IPS-15b (cell line): Measurements from ENCODE around the gene CEP170B.
"Not testable (repeated sequence)": the region's sequence is repeated elsewhere in the genome, so short reads cannot be mapped to it uniquely, and the experiment has no call there.

Source experiments
- H3K27me3 ChIP-seq: one replicate; pipeline ENCODE4 v1.6.1; 2013; ENCODE audit warnings: low read length; ENCODE audit not compliant: control insufficient read depth, insufficient read depth
- H3K36me3 ChIP-seq: one replicate; pipeline ENCODE4 v1.6.1; 2013; ENCODE audit warnings: low read length; ENCODE audit not compliant: control insufficient read depth, insufficient read depth
- H3K4me1 ChIP-seq: one replicate; pipeline ENCODE4 v1.6.1; 2013; ENCODE audit warnings: mild to moderate bottlenecking, low read length; ENCODE audit not compliant: control insufficient read depth, insufficient read depth
- H3K4me3 ChIP-seq: one replicate; pipeline ENCODE4 v1.5.1; 2013; ENCODE audit warnings: low read depth, low read length
- H3K9ac ChIP-seq: one replicate; pipeline ENCODE4 v1.6.1; 2013; ENCODE audit warnings: low read depth, mild to moderate bottlenecking, low read length
- H3K9me3 ChIP-seq: one replicate; pipeline ENCODE4 v1.6.1; 2013; ENCODE audit warnings: mild to moderate bottlenecking, low read length; ENCODE audit not compliant: control insufficient read depth, insufficient read depth

Gene CEP170B

GRCh38 chr14:104939666-104940410 lies 74.8 kb downstream of the CEP170B start:
- no peaks in the 10 kb centered on the region for H3K4me1 ChIP-seq
- no peak overlapping the region for H3K9ac ChIP-seq
- no peak overlapping the region for H3K4me3 ChIP-seq
- no peaks in the 10 kb centered on the region for H3K36me3 ChIP-seq
- peaks cover 24% of the 10 kb centered on the region for H3K27me3 ChIP-seq
- no peaks in the 10 kb centered on the region for H3K9me3 ChIP-seq

- Histone ChIP-seq H3K9ac (no peak overlapping the region), H3K9me3 (no peaks in the 10 kb centered on the region), H3K4me3 (no peak overlapping the region), H3K4me1 (no peaks in the 10 kb centered on the region), H3K27me3 (peaks cover 17% of the 10 kb centered on the region), H3K36me3 (no peaks in the 10 kb centered on the region)
These were observed 75.6 kb downstream of the CEP170B start for GRCh38 chr14:104940526-104941150.

- no peak overlapping the region for H3K9ac ChIP-seq
- no peaks in the 10 kb centered on the region for H3K4me1 ChIP-seq
- no peaks in the 10 kb centered on the region for H3K9me3 ChIP-seq
- peaks cover 16% of the 10 kb centered on the region for H3K27me3 ChIP-seq
- no peaks in the 10 kb centered on the region for H3K36me3 ChIP-seq
- H3K4me3 ChIP-seq = no peak overlapping the region
These were observed 76.7 kb downstream of the CEP170B start for GRCh38 chr14:104941508-104942365.

- Histone ChIP-seq H3K9me3 (no peaks in the 10 kb centered on the region), H3K4me1 (no peaks in the 10 kb centered on the region), H3K27me3 (peaks cover 10% of the 10 kb centered on the region), H3K4me3 (no peak overlapping the region), H3K36me3 (no peaks in the 10 kb centered on the region), H3K9ac (no peak overlapping the region)
These were observed 77.5 kb downstream of the CEP170B start for GRCh38 chr14:104942586-104942985.

- H3K36me3 ChIP-seq, H3K9ac ChIP-seq, H3K27me3 ChIP-seq, H3K4me3 ChIP-seq, H3K4me1 ChIP-seq, H3K9me3 ChIP-seq: not testable (repeated sequence)
These were observed 78.3 kb downstream of the CEP170B start for GRCh38 chr14:104943216-104944015.

GRCh38 chr14:104944016-104944308 lies 78.9 kb downstream of the CEP170B start:
- H3K4me3 ChIP-seq, H3K36me3 ChIP-seq, H3K9me3 ChIP-seq, H3K9ac ChIP-seq, H3K4me1 ChIP-seq, H3K27me3 ChIP-seq: not testable (repeated sequence)

- not testable (repeated sequence) for H3K36me3 ChIP-seq, H3K4me1 ChIP-seq, H3K27me3 ChIP-seq, H3K9me3 ChIP-seq, H3K4me3 ChIP-seq, H3K9ac ChIP-seq
These were observed 79.6 kb downstream of the CEP170B start for GRCh38 chr14:104944436-104945205.

- H3K4me3 ChIP-seq, H3K4me1 ChIP-seq, H3K9ac ChIP-seq, H3K27me3 ChIP-seq, H3K36me3 ChIP-seq, H3K9me3 ChIP-seq: not testable (repeated sequence)
These were observed 80.2 kb downstream of the CEP170B start for GRCh38 chr14:104945266-104945665.
